Islet of Langerhans (tissue), 1 donor: ENCODE results near the gene LTB4R.
"Not testable (repeated sequence)": the region's sequence is repeated elsewhere in the genome, so short reads cannot be mapped to it uniquely, and the experiment has no call there.

Experiments used
- FAIRE-seq: peaks from one replicate; lab custom pipeline; 2011; peaks lifted over from hg19 to GRCh38; lab: Jason Lieb, UNC

The LTB4R gene

GRCh38 chr14:24325041-24325530, 13.8 kb downstream of the LTB4R start:
- FAIRE-seq: no peak

GRCh38 chr14:24325963-24326362, 14.7 kb downstream of the LTB4R start:
- no peak for FAIRE-seq

DNA sequence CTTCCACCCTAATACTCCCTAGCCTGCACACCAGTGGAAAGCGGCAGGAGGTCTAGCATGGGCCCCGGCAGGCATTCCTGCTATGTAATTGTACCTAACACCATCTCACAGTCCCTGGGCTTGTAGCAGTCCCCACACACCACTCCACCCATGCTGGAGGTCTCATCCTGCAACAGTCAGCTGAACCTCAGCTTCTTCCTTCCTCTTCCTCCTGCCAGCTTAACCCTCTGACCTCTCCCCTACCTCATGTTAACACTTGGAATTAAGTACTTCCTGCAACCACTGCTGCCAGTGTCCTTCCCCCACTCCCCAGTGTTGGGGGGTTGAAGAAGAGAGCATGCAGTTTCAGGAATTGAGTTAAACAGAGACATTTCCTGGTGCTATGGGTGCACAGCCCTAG, 16.0 kb downstream of the LTB4R start:
- no peak for FAIRE-seq

DNA sequence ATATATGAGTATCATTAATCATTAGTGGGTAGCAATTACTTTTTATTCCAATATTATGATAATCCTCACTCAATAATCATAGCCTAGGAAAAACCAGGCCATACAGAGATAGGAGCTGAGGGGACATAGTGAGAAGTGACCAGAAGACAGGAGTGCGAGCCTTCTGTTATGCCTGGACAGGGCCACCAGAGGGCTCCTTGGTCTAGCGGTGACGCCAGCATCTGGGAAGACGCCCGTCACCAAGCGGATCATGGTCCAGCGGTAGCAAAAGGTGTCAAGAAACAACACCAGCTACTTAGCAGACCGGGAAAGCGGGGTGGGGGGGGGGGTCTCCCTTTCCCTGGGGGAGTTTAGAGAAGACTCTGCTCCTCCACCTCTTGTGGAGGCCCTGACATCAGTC, 16.6 kb downstream of the LTB4R start:
- FAIRE-seq: not testable (repeated sequence)

DNA sequence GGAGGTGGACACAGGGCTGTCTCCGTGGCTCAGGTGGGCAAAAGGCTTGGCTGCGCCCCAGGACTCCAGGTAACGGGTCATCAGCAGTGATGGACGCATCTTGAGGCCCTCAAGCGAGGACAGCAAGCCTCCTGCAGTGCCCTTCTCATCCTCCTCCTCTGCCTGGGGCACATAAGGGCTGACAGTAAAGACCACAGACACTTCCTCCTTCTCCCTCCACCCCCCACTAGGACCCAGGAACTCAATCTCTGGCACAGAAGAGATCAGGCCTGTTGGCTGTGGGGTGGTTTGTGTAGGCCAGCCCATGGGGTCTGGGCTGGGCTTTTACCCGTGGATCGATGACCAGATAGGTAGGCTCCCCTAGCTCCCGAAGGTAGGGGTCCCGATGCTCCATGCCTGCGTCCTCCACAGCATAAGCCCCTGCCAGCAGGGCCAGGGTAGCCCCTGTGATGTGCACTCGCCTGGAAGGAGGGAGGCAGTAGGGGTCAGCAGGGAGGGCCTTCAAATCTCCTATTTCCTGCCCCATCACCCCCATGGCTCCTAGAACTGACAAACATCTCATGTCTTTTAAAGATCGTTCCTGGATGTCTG, 17.9 kb downstream of the LTB4R start:
- no peak for FAIRE-seq

- no peak for FAIRE-seq
Observed at GRCh38 chr14:24329736-24330135, 18.4 kb downstream of the LTB4R start.

DNA sequence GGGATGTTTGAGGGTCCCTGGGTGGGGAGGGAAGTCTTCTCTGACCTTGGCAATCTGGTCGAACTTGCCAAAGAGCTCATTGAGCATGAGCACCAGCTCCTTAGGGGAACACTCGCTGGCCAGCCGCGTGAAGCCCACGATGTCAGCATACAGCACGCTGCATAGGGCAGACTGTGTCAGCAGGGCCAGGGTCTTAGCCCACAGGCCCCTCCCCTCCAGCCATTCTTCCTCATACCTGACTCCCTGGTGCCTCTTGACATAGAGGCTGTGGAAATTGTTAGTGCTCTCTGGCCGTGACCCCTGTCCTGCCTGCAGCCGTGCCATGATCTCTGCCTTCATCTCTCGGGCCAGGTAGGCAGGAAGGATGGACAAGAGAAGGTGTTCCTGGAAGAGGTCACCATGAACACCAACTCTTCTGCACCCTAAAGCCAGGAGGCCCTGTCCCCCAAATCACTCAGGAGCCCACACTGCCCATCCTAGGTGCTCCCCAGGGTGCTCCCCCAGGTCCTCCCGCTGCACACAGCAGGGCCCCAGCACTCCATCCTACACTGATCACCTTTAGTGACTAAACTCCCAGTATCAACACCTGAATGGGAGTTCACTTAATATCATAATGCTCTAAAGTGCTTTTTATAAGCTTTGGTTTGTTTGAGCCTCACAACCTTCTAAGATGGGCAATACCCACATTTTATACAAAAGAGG, 19.8 kb downstream of the LTB4R start:
- FAIRE-seq: no peak

DNA sequence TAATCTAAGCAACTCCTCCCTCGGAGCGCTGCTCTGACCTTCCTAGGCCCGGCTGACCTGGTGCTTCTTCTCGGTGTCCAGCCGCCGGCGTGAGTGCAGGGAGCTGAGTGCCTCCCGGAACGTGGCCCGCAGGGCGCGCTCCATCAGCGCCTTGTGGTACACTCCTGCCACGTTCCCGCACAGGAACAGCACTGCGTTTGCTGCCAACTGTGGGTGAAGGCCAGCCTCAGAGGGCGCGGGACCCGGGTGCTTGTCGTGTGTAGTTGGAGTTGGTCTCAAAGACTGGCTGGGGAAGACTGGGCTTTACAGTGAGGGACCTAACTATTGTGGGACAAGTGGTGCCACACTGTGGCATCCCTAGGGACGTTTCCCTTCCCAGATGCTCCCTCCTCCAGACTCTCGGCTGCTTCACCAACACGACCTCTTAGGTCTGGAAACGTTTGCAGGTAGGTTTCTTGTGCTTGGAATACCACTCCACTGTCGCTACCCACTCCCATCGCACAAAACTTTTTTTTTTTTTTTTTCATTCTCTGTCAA, 20.5 kb downstream of the LTB4R start:
- FAIRE-seq: no peak

DNA sequence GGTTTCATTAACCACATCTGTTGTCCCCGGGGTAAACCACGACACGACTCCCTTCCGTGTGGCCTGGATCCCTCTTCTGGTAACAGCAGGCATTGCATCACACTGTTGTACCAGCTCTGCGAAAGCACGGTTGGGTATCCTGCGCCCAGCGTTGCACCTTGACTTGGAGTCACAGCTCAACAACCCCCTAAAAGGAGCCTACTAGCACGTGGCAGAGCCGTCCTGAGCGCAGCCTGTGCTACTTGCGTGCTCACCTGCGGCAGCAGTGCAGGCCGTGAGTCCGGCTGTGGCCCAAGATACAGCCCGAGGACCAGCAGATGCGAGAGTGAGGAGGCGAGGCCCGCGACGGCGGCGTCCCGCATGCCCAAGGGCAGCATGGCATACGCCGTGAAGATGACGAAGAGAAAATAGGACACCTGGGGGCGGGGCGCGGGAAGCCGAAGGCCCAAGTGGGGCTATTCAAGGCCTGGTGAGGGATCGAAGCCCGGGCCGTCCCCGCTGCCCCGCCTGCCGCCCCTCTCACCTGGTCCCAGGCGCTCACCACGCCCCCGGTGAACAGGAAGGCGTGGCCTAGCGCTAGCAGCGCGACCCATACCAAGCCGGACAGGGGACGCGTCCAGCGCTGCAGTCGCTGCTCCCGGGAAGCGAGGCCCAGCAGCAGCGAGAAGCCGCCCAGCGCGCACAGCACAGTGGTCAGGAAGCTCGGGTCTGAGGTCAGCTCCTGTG, 21.1 kb downstream of the LTB4R start:
- peak; percentile 21 for FAIRE-seq

DNA sequence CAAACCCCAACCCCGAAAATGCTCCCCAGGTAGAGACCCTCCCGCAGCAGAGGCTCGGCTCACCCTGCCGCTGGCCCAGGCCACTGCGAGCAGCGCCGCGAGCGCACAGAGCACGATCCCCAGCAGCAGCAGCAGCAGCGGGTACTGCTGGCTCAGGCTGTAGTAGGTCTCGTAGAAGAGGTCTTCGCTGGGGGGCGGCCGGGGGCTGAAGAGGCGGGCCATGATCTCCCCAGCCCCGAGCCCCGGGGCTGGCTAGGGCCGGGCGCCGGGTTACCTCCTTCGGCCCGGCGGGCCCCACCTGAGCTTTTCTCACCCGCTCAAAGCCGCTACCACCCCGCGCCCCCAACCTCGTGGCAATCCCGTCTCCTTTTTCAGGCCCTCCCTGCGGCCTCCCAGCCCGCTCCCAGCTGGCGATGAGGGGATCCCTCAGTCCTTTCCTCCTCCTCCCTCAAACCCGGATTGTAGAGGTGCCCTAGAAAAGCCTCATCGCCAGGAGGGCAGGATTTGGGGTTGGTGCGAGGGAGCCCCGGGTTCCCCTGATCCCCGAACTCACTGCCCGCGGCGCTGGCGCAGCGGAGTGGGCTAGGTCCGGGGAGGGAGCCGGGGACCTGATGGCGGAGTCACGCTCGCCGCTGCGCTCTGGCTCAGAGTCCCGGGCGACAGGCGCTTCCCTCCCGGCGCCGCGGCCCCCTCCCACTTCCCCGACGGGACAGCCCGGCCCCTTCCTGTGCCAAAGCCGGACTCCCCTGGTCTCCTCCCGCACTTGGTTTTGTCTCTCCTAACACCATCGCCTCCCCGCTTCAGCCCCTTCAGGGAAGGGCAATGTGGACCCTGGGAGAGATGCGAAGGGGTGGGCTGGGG, 23.4 kb downstream of the LTB4R start, which contains the start of gene ADCY4:
Gene ADCY4, minus strand, starts transcription at position 641 of the 861 bp plus-strand sequence. Its CDS starts 419 bp downstream, at position 222.
- FAIRE-seq: no peak

DNA sequence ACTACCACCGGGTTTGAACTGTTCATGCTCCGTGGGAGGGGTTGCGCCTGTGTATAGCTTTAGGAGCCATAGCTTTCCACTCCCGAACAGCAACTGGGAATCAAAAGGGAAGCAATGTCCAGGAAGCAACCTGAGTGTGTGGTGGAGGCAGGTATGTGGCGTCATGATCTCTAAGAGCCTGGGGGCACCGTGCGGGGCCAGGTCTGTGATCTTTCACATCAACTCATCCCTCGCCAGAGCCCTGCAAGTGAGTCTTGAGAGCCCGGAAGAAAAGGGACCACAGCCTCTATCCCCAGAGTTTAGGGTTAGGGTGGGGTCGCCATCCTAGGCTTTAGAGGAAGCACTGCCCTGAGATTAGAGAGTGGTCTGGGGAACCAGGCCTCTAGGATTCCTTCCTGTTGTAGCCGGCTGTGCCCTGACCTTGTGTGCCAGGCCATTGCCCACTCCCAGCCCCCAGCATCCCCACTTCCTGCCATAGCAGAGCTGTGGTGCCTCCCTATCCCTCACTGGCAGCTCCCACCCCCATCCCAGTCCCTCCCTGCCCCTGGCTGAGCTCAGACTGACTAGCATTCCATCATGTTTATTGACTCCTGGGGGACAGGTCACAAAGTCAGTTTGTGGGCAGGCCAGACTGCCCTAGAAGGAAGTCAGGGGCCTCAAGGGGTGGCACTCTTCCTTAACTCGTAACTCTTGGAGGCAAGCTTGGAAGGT, 24.3 kb downstream of the LTB4R start:
- FAIRE-seq: no peak

DNA sequence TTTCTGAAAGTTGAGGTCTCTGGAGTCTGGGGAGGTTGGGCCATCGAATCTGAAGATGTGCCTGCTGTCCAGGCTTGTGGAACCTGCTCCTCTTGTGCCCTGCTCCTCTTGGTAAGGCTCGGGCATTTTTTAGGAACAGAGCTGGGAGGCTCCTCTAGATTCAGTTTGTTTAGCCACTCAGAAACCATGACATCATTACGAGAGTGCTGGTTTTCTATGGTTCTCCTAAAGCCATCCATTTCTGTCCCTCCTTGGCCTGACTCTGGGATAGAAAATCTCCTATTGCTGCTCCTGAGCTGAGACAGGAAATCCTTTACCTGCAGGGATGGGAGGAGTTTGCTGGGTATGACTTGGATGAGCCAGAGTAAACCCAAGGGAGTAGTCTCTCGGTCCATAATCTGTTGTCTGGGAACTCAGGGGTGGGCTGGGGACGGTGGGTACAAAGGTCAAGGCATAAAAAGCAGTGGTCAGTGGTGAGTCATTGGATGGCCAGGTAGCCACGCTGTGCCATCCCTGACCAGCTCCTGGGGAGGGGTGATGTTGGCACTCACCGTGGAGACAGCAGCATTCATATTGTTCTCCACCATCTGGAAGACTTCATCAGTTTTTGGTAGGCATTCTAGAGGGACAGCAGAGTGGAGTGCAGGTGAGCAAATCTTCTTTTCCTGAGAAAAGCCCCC, 26.0 kb downstream of the LTB4R start:
- FAIRE-seq: no peak

- no peak for FAIRE-seq
Observed at GRCh38 chr14:24337824-24338175, 26.5 kb downstream of the LTB4R start.

- FAIRE-seq: no peak
Observed at GRCh38 chr14:24338843-24339242, 27.5 kb downstream of the LTB4R start.

DNA sequence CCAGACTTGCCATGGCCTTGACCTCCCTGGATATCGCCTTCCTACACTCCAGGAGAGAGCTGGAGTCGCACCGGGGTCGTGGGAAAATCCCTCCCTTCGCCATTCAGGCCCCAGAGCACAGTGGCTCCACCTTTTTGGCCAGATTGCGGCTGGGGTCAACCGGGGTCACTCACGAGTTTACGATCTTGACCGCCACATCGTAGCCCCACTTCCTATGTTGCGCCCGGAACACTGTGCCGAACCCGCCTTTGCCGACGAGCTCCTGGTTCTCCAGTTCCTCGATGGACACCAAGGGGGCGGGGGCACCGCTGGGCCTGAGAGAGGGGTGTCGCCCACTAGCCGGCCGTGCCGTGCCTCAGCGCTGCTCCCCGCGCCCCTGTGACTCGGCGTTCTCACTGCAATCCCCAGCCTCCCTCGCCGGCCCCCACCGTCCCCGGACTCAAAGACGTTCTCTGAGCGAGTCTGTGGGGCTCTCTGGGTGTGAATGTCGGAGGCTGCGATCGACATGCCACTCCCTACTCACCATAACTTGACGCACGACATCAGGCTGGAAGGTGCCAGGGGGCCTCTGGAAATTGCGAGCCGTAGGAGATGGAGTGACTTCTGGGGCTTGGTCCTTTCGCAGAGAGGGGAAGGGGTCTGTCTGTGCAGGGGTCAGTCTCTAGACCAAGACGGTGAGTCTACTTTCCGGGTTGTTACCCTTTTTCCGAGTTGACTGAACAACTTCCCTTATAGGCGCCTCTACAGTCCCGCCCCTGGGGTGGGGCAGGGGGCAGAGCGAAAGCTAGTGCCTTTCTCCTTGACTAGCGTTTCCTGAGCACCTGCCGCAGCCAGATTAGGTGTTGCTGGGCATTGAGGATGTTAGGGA, 28.2 kb downstream of the LTB4R start, which contains the start of gene RIPK3:
Gene RIPK3, minus strand, starts transcription at position 708 of the 868 bp plus-strand sequence. Its CDS starts 165 bp downstream, at position 543.
- FAIRE-seq: no peak

DNA sequence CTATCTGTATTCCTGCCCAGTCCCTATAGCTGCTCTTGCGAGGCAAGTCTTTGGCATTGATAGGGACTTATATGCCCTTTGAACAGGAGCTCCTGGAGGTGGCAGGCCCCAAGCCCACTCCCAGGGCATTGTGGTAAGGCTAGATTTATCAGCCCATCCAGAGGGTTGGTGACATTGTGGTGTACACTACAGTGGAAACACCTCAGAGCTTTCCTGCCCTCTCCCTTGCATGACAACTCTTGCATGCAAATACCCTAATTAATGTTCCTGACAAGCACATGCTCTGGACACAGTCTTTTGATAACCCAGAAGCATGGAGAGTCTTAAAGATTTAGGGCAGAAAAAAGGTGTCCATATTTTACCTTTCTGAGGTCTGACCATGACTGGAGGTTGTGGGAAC, 29.3 kb downstream of the LTB4R start:
- no peak for FAIRE-seq

DNA sequence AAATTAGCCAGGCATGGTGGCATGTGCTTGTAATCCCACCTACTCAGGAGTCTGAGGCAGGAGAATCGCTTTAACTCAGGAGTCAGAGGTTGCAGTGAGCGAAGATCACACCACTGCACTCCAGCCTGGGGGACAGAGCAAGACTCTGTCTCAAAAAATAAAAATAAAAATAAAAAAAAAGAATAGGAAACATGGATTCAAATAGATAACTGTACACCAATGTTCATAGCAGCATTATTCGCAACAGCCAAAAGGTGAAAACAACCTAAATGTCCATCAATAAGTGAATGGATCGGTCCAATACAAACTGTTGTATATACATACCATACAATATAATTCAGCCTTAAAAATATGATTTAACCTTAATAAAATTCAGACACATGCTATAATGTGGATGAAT, 31.6 kb downstream of the LTB4R start:
- no peak for FAIRE-seq

DNA sequence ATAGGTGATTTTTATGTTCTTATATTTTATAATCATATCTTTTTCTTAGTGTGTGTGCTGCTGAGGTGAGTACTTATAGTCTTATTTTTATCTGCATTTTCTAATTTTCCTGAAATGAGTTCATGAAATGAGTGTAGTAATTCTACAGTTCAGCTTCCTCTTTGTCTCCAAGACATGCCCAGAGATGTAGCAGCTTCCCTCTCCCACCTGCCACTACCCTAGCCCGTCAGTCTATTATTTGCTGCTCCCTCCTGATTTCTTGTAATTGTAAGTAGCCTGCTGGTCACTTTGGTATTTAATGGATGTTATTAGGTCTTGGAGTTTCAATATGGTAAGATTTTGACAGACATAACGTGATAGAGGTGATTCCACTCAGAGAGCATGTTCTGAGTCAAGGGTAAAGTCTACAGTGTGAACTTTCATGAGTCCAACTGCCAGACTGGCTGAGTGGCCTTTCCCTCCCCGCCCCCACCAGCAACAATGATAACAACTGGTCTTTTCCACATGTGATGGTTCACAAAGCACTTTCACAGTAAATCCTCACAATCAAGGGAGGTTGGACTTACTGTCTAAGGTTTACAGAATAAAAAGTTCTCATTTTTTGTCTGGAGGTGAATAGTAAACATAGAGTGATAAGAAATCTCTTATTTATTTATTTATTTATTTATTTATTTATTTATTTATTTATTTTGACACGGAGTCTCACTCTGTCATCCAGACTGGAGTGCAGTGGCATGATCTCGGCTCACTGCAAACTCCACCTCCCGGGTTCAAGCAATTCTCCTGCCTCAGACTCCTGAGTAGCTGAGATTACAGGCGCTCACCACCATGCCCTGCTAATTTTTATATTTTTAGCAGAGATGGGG, 32.7 kb downstream of the LTB4R start:
- no peak for FAIRE-seq

- FAIRE-seq: no peak
Observed at GRCh38 chr14:24347134-24347533, 35.8 kb downstream of the LTB4R start.
